SH-SY5Y (cell line): ENCODE data around the gene MAT2B.

ENCODE experiments used
- GATA2 ChIP-seq: IDR thresholded peaks from 2 replicates; pipeline ENCODE4 v1.6.1; 2011; ENCODE audit warnings: mild to moderate bottlenecking, low read depth, low read length
- GATA3 ChIP-seq: IDR thresholded peaks from 2 replicates; pipeline ENCODE4 v1.6.1; 2011; ENCODE audit warnings: low read depth, mild to moderate bottlenecking, low read length, moderate library complexity

- TF ChIP-seq GATA2 = no peak
- no peak for TF ChIP-seq GATA3
Measured at GRCh38 chr5:163478126-163478981, 27.1 kb upstream of the MAT2B start.
